ENCODE data around the gene STPG2. TPM values are rescaled to one million over a fixed set of nuclear protein-coding genes. Genes with fewer than 3 reads are reported as not detected.

Gene STPG2
- total RNA-seq, 2 experiments from 2014 or later: not detected

GRCh38 chr4:97942951-97943350, 200.3 kb downstream of the STPG2 start:
- ChIA-PET POLR2A (no interaction called here), CTCF (ENCODE audit: unreplicated experiment) (no interaction called here)
- Histone ChIP-seq H3K9me3 (ENCODE audit: low read length) (no peaks in the 10 kb centered on the region), H2AFZ (ENCODE audit: low read length) (no peak overlapping the region), H3K79me2 (ENCODE audit: insufficient read depth, low read depth, low read length) (no peaks in the 10 kb centered on the region), H3K9me2 (ENCODE audit: insufficient read depth, low read length) (no peaks in the 10 kb centered on the region), H3K4me2 (ENCODE audit: low read length) (no peak overlapping the region), H3K27ac (ENCODE audit: low read depth, low read length, poor library complexity, severe bottlenecking) (no peak overlapping the region), H4K20me1 (ENCODE audit: insufficient read depth, low read length) (no peaks in the 10 kb centered on the region), H3K4me1 (ENCODE audit: insufficient read depth, low read length, poor library complexity, severe bottlenecking) (no peaks in the 10 kb centered on the region), H3K4me3 (ENCODE audit: low read depth, low read length, poor library complexity, severe bottlenecking) (no peak overlapping the region), H3K36me3 (ENCODE audit: insufficient read depth, low read length) (no peaks in the 10 kb centered on the region)
- DNase-seq (ENCODE audit: low spot score): no peak
- BruUV-seq (replicated peaks): no TSS peak
- TF ChIP-seq EZH2phosphoT487 (IDR thresholded peaks at IDR 0.05; ENCODE audit: borderline replicate concordance, low read depth, low read length): no peak
- no peak for TF ChIP-seq CTCF (conservative IDR thresholded peaks at IDR 0.05; ENCODE audit: low read length)
- intact Hi-C loops (cut with micrococcal nuclease; ENCODE audit: unreplicated experiment): no loop called here

GRCh38 chr4:97942137-97942536, 201.1 kb downstream of the STPG2 start:
- H3K27ac ChIP-seq (ENCODE audit: low read depth, low read length, poor library complexity, severe bottlenecking): no peak overlapping the region
- ChIA-PET CTCF (ENCODE audit: unreplicated experiment) (no interaction called here), POLR2A (no interaction called here)
- no peaks in the 10 kb centered on the region for H3K36me3 ChIP-seq (ENCODE audit: insufficient read depth, low read length)
- intact Hi-C loops (cut with micrococcal nuclease; ENCODE audit: unreplicated experiment): no loop called here
- H3K79me2 ChIP-seq (ENCODE audit: insufficient read depth, low read depth, low read length): no peaks in the 10 kb centered on the region
- no peak overlapping the region for H3K4me2 ChIP-seq (ENCODE audit: low read length)
- no peaks in the 10 kb centered on the region for H3K9me2 ChIP-seq (ENCODE audit: insufficient read depth, low read length)
- TF ChIP-seq EZH2phosphoT487 (IDR thresholded peaks at IDR 0.05; ENCODE audit: borderline replicate concordance, low read depth, low read length) (no peak), CTCF (conservative IDR thresholded peaks at IDR 0.05; ENCODE audit: low read length) (no peak)
- H2AFZ ChIP-seq (ENCODE audit: low read length): no peak overlapping the region
- H4K20me1 ChIP-seq (ENCODE audit: insufficient read depth, low read length): no peaks in the 10 kb centered on the region
- DNase-seq (ENCODE audit: low spot score): no peak
- H3K9me3 ChIP-seq (ENCODE audit: low read length): no peaks in the 10 kb centered on the region
- H3K4me1 ChIP-seq (ENCODE audit: insufficient read depth, low read length, poor library complexity, severe bottlenecking): no peaks in the 10 kb centered on the region
- no TSS peak for BruUV-seq (replicated peaks)
- H3K4me3 ChIP-seq (ENCODE audit: low read depth, low read length, poor library complexity, severe bottlenecking): no peak overlapping the region

- no peak overlapping the region for H2AFZ ChIP-seq (ENCODE audit: low read length)
- H3K4me3 ChIP-seq (ENCODE audit: low read depth, low read length, poor library complexity, severe bottlenecking): no peak overlapping the region
- H3K27ac ChIP-seq (ENCODE audit: low read depth, low read length, poor library complexity, severe bottlenecking): no peak overlapping the region
- no peak for DNase-seq (ENCODE audit: low spot score)
- H4K20me1 ChIP-seq (ENCODE audit: insufficient read depth, low read length): no peaks in the 10 kb centered on the region
- no peaks in the 10 kb centered on the region for H3K79me2 ChIP-seq (ENCODE audit: insufficient read depth, low read depth, low read length)
- H3K36me3 ChIP-seq (ENCODE audit: insufficient read depth, low read length): no peaks in the 10 kb centered on the region
- ChIA-PET CTCF (ENCODE audit: unreplicated experiment) (no interaction called here), POLR2A (interaction anchor here (1.1 kb wide), 1 partner anchor 92 kb away, joined by 3 read pairs; no protein-coding TSS in a partner anchor)
- H3K9me3 ChIP-seq (ENCODE audit: low read length): no peaks in the 10 kb centered on the region
- H3K4me1 ChIP-seq (ENCODE audit: insufficient read depth, low read length, poor library complexity, severe bottlenecking): no peaks in the 10 kb centered on the region
- no TSS peak for BruUV-seq (replicated peaks)
- no peak for TF ChIP-seq CTCF (conservative IDR thresholded peaks at IDR 0.05; ENCODE audit: low read length)
- no peak for TF ChIP-seq EZH2phosphoT487 (IDR thresholded peaks at IDR 0.05; ENCODE audit: borderline replicate concordance, low read depth, low read length)
- no peaks in the 10 kb centered on the region for H3K9me2 ChIP-seq (ENCODE audit: insufficient read depth, low read length)
- intact Hi-C loops (cut with micrococcal nuclease; ENCODE audit: unreplicated experiment): no loop called here
- no peak overlapping the region for H3K4me2 ChIP-seq (ENCODE audit: low read length)
Observed at GRCh38 chr4:97938141-97938540, 205.1 kb downstream of the STPG2 start.
